ENCODE data around the gene DGCR2.

GRCh38 chr22:19075404-19075803, 46.8 kb downstream of the DGCR2 start:
- TF ChIP-seq CTCF (IDR thresholded peaks at IDR 0.05; ENCODE audit: low read length) = no peak
- no peak for TF ChIP-seq EZH2phosphoT487 (IDR thresholded peaks at IDR 0.05; ENCODE audit: low read length)
- no peak for TF ChIP-seq EZH2 (optimal IDR thresholded peaks at IDR 0.05; ENCODE audit: low read depth, low read length)
